DND-41 (cell line): Measurements from ENCODE around the gene WDR5.

Experiments
- ATAC-seq: fragments of 200-7000 bp; cut with Tn5 transposase; 3 replicates; pipeline ENCODE4 v1.9.1; 2021; ENCODE audit warnings: low read depth; ENCODE audit not compliant: insufficient read depth
- DNase-seq: peaks from one replicate; pipeline ENCODE4 v3.0.0-alpha.2; 2020
- H2AFZ ChIP-seq: 2 replicates; pipeline ENCODE4 v1.6.0; 2012; ENCODE audit warnings: low read depth, low read length
- H3K27ac ChIP-seq: 2 replicates; pipeline ENCODE4 v1.5.1; 2012; ENCODE audit warnings: low read length, inconsistent platforms
- H3K27me3 ChIP-seq: fragments of 200-600 bp; sonication (generic); 2 replicates; pipeline ENCODE4 v1.6.0; 2012; ENCODE audit warnings: low read length, mild to moderate bottlenecking, inconsistent platforms; ENCODE audit not compliant: insufficient read depth, poor library complexity
- H3K36me3 ChIP-seq: 2 replicates; pipeline ENCODE4 v1.5.1; 2012; ENCODE audit warnings: low read length, inconsistent platforms; ENCODE audit not compliant: insufficient read depth
- H3K4me1 ChIP-seq: 2 replicates; pipeline ENCODE4 v1.5.1; 2012; ENCODE audit warnings: mild to moderate bottlenecking, low read length; ENCODE audit not compliant: insufficient read depth
- H3K4me2 ChIP-seq: 2 replicates; pipeline ENCODE4 v1.6.0; 2012; ENCODE audit warnings: mild to moderate bottlenecking, moderate library complexity, low read length, inconsistent platforms; ENCODE audit not compliant: insufficient read depth
- H3K4me3 ChIP-seq, 2 experiments: fragments of 200-600 bp in 1 of 2; shearing (Covaris generic) in 1 of 2; 2 replicates each; pipeline ENCODE4 v1.5.1; 2012 to 2016; ENCODE audit warnings: inconsistent platforms in 2 of 2, low read length in 2 of 2, mild to moderate bottlenecking in 2 of 2, low read depth in 1 of 2, moderate library complexity in 1 of 2
- H3K79me2 ChIP-seq: 2 replicates; pipeline ENCODE4 v1.6.0; 2012; ENCODE audit warnings: low read length, inconsistent platforms; ENCODE audit not compliant: insufficient read depth
- H3K9ac ChIP-seq: 2 replicates; pipeline ENCODE4 v1.6.0; 2012; ENCODE audit warnings: low read depth, mild to moderate bottlenecking, inconsistent platforms, low read length, moderate library complexity
- H3K9me3 ChIP-seq: 2 replicates; pipeline ENCODE4 v1.5.1; 2012; ENCODE audit warnings: low read length, moderate library complexity, mild to moderate bottlenecking, inconsistent platforms; ENCODE audit not compliant: insufficient read depth, severe bottlenecking
- H4K20me1 ChIP-seq: 2 replicates; pipeline ENCODE4 v1.6.0; 2012; ENCODE audit warnings: low read length; ENCODE audit not compliant: insufficient read depth
- CTCF ChIP-seq: IDR thresholded peaks from 2 replicates; pipeline ENCODE4 v1.5.1; 2012; ENCODE audit warnings: borderline replicate concordance, low read length, moderate library complexity, mild to moderate bottlenecking; ENCODE audit not compliant: poor library complexity, severe bottlenecking; ENCODE audit errors: extremely low read depth
- EZH2 ChIP-seq: IDR thresholded peaks from 3 replicates; pipeline ENCODE4 v1.6.1; 2012; ENCODE audit warnings: borderline replicate concordance, low read depth, mild to moderate bottlenecking, moderate library complexity, low read length, inconsistent platforms; ENCODE audit not compliant: severe bottlenecking

Gene WDR5

GRCh38 chr9:134135343-134136117, at the start of gene WDR5:
Gene WDR5, plus strand, starts transcription at chr9:134136082. Its CDS starts 3,796 bp downstream, at chr9:134139878.
- no peaks in the 10 kb centered on the region for H3K27me3 ChIP-seq
- H3K4me2 ChIP-seq = peak within 1 kb of the TSS; percentile 98
- peak within 1 kb of the TSS; percentile 99 for H3K9ac ChIP-seq
- peak within 1 kb of the TSS; percentile 98 for H3K4me3 ChIP-seq
- peak within 1 kb of the TSS; percentile 98 for H3K27ac ChIP-seq
- ATAC-seq (peak; percentile 79), DNase-seq (peak; percentile 88)
- peaks cover 60% of the 10 kb centered on the region for H3K79me2 ChIP-seq
- TF ChIP-seq EZH2 (no peak), CTCF (peak; percentile 37)
- H3K9me3 ChIP-seq = no peaks in the 10 kb centered on the region
- peaks cover 28% of the 10 kb centered on the region for H3K36me3 ChIP-seq
- peak within 1 kb of the TSS; percentile 97 for H2AFZ ChIP-seq
- peaks cover 40% of the 10 kb centered on the region for H3K4me1 ChIP-seq
- peaks cover 39% of the 10 kb centered on the region for H4K20me1 ChIP-seq

- H3K36me3 ChIP-seq = no peaks in the 10 kb centered on the region
- no peaks in the 10 kb centered on the region for H3K9me3 ChIP-seq
- no peak overlapping the region for H3K4me2 ChIP-seq
- TF ChIP-seq CTCF = no peak
- TF ChIP-seq EZH2 = no peak
- DNase-seq = no peak
- H2AFZ ChIP-seq = no peak overlapping the region
- ATAC-seq = no peak
- H3K4me1 ChIP-seq = no peaks in the 10 kb centered on the region
- no peaks in the 10 kb centered on the region for H3K27me3 ChIP-seq
- no peak overlapping the region for H3K9ac ChIP-seq
- H4K20me1 ChIP-seq = no peaks in the 10 kb centered on the region
- H3K4me3 ChIP-seq = no peak overlapping the region
- no peaks in the 10 kb centered on the region for H3K79me2 ChIP-seq
- H3K27ac ChIP-seq = no peak overlapping the region
Measured at GRCh38 chr9:134088063-134088725, 47.7 kb upstream of the WDR5 start.

GRCh38 chr9:134089972-134090371, 45.9 kb upstream of the WDR5 start:
- TF ChIP-seq EZH2 (no peak), CTCF (no peak)
- Histone ChIP-seq H3K27me3 (no peaks in the 10 kb centered on the region), H3K4me2 (no peak overlapping the region), H3K9ac (no peak overlapping the region), H3K79me2 (no peaks in the 10 kb centered on the region), H3K9me3 (no peaks in the 10 kb centered on the region), H4K20me1 (no peaks in the 10 kb centered on the region), H3K27ac (no peak overlapping the region), H2AFZ (no peak overlapping the region), H3K4me1 (no peaks in the 10 kb centered on the region), H3K36me3 (no peaks in the 10 kb centered on the region), H3K4me3 (no peak overlapping the region)
- ATAC-seq = no peak
- no peak for DNase-seq
